HL-60 (cell line): ENCODE data around the gene L1CAM.

Experiments used
- CTCF ChIP-seq: IDR thresholded peaks from one replicate; pipeline ENCODE4 v1.5.1; 2011; ENCODE audit warnings: low read length, control low read depth, inconsistent platforms; ENCODE audit not compliant: insufficient read depth
- GABPA ChIP-seq: IDR thresholded peaks from 2 replicates; pipeline ENCODE4 v1.6.1; 2012; ENCODE audit warnings: low read depth
- POLR2AphosphoS5 ChIP-seq: IDR thresholded peaks from 2 replicates; pipeline ENCODE4 v1.6.1; 2012; ENCODE audit warnings: low read depth
- REST ChIP-seq: IDR thresholded peaks from 2 replicates; pipeline ENCODE4 v1.6.1; 2012; ENCODE audit warnings: low read depth; ENCODE audit not compliant: insufficient replicate concordance

- TF ChIP-seq CTCF (no peak), POLR2AphosphoS5 (no peak), REST (no peak), GABPA (no peak)
Observed at GRCh38 chrX:153867671-153868070, 18.3 kb downstream of the L1CAM start.
